ENCODE measurements around the gene EIF2B5. TPM values are rescaled to one million over a fixed set of nuclear protein-coding genes. Genes with fewer than 3 reads are reported as not detected.

The EIF2B5 gene
- total and polyA plus RNA-seq, 12 donors, result 19.1 to 56.1 (median 41.5) TPM

GRCh38 chr3:184096811-184097383, 38.3 kb upstream of the EIF2B5 start, which contains the start of gene HTR3E:
Gene HTR3E, plus strand, starts transcription at chr3:184097064. Its CDS starts 466 bp downstream, at chr3:184097530.
- Histone ChIP-seq H3K9me3 (replicated peaks in 1 of 3) (peaks cover 0 to 10% (median 0%) of the 10 kb centered on the region in 3 donors), H3K4me3 (no peak within 1 kb of the TSS), H3K27me3 (no peaks in the 10 kb centered on the region), H3K36me3 (replicated peaks in 1 of 2) (no peaks in the 10 kb centered on the region), H3K4me1 (replicated peaks in 1 of 2) (no peaks in the 10 kb centered on the region), H3K27ac (no peak within 1 kb of the TSS)
- intact Hi-C loops (cut with DNase I), result no loop called here
- 62 to 74% (median 72%) methylated on average over 7 of the region's 7 CpGs for WGBS, 4 donors
- no peak for DNase-seq
- TF ChIP-seq POLR2A (IDR thresholded peaks at IDR 0.05) (no peak), CTCF (IDR thresholded peaks at IDR 0.05) (no peak)

GRCh38 chr3:184097556-184097955, 37.6 kb upstream of the EIF2B5 start:
- no peaks in the 10 kb centered on the region for H3K36me3 ChIP-seq (replicated peaks in 1 of 2)
- WGBS, 4 donors, result 85 to 86% (median 86%) methylated on average over 6 of the region's 6 CpGs
- DNase-seq, result no peak
- H3K27ac ChIP-seq, result no peak overlapping the region
- intact Hi-C loops (cut with DNase I), result no loop called here
- H3K27me3 ChIP-seq, result no peaks in the 10 kb centered on the region
- TF ChIP-seq POLR2A (IDR thresholded peaks at IDR 0.05) (no peak), CTCF (IDR thresholded peaks at IDR 0.05) (no peak)
- H3K4me1 ChIP-seq (replicated peaks in 1 of 2), result no peaks in the 10 kb centered on the region
- no peak overlapping the region for H3K4me3 ChIP-seq
- peaks cover 0 to 5% (median 0%) of the 10 kb centered on the region in 3 donors for H3K9me3 ChIP-seq (replicated peaks in 1 of 3)

- 70 to 74% (median 72%) methylated on average over 24 of the region's 24 CpGs for WGBS, 4 donors
Observed at GRCh38 chr3:184099806-184100686, 35.1 kb upstream of the EIF2B5 start.

More at GRCh38 chr3:184099806-184100686, 35.1 kb upstream of the EIF2B5 start:
- H3K27me3 ChIP-seq, result no peaks in the 10 kb centered on the region
- H3K27ac ChIP-seq, result no peak overlapping the region
- H3K4me3 ChIP-seq, result no peak overlapping the region
- H3K36me3 ChIP-seq (replicated peaks in 1 of 2), result no peaks in the 10 kb centered on the region
- no peak for TF ChIP-seq POLR2A (IDR thresholded peaks at IDR 0.05)
- no peak for TF ChIP-seq CTCF (IDR thresholded peaks at IDR 0.05)
- no peaks in the 10 kb centered on the region for H3K4me1 ChIP-seq (replicated peaks in 1 of 2)
- intact Hi-C loops (cut with DNase I), result no loop called here
- no peak for DNase-seq
- no peaks in the 10 kb centered on the region for H3K9me3 ChIP-seq (replicated peaks in 1 of 3)

All from adrenal gland (tissue), 12 donors.